SU-DHL-6 (cell line): ENCODE results near the gene ZNF862.

Experiments used
- CTCF ChIP-seq: fragments of 200-600 bp; sonication (generic); IDR thresholded peaks from one replicate; pipeline ENCODE4 v1.5.1; 2017; ENCODE audit warnings: antibody characterized with exemption, mild to moderate bottlenecking, low read length, moderate library complexity; ENCODE audit not compliant: insufficient read depth, poor library complexity, severe bottlenecking
- EZH2phosphoT487 ChIP-seq: fragments of 200-600 bp; sonication (generic), shearing (Covaris generic); conservative IDR thresholded peaks from 2 replicates; pipeline ENCODE4 v1.6.1; 2018; ENCODE audit warnings: mild to moderate bottlenecking, antibody characterized with exemption, low read length, moderate library complexity, mixed read lengths

DNA sequence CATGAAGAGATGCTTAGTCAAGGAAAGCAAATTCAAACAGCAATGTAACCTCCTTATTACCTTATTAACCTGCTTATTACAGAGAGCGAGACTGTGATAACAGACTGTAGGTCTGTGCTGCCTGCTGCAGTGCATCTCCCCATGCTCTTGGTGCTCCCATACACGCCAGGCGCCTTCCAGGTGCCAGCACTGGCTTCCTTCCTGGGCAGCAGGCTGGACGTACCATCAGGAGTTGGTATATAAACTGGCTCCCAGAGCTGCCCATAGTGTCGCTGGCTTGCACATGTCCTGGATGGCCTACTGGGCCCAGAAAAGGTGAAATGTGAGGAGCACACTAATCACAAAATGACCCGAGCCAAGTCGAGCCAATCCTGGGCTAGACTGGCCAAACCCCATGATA lies 49.1 kb downstream of the ZNF862 start:
- TF ChIP-seq CTCF (no peak), EZH2phosphoT487 (no peak)
